GM12874 (cell line): Measurements from ENCODE around the gene MGAT5B.

Experiments used
- CTCF ChIP-seq: IDR thresholded peaks from 2 replicates; pipeline ENCODE4 v1.5.1; 2011; ENCODE audit warnings: low read depth, mild to moderate bottlenecking, control low read depth, low read length, moderate library complexity; ENCODE audit not compliant: insufficient read depth

Gene MGAT5B

DNA sequence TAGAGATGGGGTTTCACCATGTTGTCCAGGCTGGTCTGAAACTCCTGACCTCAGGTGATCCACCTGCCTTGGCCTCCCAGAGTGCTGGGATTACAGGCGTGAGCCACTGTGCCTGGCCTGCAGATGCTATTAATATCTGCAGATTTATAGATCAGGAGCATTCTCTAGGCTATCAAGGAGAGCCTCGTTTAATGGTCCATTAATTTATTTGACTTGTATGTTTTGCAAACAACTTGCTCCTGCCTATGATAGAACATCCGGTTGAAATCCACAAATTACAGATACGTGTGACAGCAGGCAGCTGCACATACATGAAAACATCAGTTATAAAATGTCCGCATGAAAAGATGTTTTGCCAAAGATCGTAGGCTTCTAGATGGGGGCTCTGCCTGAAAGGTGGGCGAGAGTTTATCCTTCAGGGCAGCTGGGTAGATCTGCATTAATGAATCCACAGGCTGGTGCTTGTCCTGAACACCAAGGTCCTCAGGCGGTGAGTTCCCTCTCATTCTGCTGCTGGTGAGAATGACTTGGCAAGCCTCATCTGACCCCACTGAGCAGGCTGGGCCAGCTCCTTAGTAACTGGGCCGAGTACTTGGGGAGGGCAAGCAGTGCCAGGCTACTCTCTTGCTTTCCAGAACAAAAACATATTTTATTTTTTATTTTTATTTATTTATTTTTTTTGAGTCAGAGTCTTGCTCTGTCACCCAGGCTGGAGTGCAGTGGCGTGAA, 37.1 kb upstream of the MGAT5B start:
- no peak for TF ChIP-seq CTCF

GRCh38 chr17:76833034-76833644, 35.1 kb upstream of the MGAT5B start:
- no peak for TF ChIP-seq CTCF

- TF ChIP-seq CTCF = no peak
These were observed 34.5 kb upstream of the MGAT5B start for GRCh38 chr17:76833747-76834146.

GRCh38 chr17:76834870-76835269, 33.3 kb upstream of the MGAT5B start:
- no peak for TF ChIP-seq CTCF

DNA sequence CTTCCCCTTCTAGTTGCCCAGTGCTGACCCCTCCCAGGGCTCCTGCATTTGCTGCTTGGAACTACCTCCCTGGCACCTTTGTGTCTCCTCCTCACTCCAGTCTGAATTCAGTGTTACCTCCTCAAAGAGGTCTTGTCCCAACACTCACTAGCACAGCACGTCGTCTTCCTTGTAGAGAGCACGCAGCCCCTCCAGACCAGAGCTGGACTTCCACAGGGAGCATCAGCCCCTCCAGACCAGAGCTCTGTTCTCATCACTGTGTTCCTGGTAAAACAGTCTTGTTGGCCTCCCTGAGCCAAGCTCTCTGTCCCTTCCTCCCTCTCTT, 27.8 kb upstream of the MGAT5B start:
- TF ChIP-seq CTCF = no peak

DNA sequence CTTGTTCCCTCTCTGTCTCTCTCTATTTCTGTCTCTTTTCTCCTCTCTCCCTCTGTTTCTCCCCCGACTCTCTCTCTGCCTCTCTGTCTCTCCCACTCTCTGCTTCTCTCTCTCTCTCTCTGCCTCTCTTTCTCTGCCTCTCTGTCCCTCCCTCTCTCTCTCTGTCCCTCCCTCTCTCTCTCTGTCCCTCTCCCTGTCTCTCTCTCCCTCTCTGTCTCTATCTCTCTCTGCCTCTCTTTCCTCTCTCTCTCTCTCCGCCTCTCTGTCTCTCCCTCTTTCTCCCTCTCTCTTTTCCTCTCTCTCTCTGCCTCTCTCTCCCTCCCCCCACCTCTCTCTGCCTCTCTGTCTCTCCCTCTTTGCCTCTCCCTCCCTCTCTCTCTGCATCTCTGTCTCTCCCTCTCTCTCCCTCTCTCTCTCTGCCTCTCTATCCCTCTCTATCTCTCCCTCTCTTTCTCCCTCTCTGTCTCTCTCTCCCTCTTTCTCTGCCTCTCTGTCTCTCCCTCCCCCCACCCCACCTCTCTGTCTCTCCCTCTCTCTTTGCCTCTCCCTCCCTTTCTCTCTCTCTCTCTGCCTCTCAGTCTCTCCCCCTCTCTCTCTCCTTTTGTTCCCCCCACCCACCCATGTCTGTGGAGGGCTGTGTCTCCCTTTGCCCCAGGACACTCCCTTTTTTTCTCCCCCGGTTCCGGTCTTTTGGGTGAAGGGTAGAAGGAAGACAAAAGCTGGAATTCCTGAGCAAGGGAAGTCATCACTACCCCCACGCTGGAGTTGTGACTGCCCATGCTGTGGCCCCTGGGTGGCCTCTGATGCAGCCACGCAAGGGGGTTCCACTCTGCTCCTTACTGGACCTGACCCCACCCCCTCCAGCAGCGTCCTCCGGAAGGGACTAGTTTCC, 27.1 kb upstream of the MGAT5B start:
- TF ChIP-seq CTCF = no peak

DNA sequence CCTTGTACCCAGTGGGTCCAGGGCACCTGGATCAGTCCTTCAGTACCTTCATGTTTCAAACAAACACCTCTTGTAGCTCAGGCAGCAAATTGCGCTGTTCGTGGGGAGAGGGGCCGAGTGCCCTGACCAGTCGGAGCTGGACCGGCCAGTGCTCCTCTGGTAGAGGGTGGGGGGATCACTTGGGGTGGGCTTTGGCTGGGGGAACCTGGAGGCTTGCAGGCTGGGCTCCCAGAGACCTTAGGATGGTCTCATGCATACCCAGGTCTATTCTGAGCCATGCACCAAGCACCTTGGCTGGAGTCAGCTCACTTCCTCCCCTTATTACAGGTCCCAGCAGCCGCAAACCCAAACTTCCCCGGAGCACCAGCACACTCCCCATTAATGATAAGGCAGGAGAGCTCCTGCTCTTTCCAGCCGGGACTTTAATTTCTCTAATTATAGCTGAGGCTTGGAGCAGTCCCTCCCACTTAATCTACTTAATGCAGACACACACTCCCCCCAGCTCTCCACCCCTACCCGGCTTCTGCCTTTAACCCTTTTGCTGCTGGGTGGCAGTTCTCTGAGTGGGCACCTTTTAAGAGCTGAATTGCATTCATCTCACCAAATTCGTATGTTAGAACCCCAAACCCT, 26.3 kb upstream of the MGAT5B start:
- TF ChIP-seq CTCF = no peak
